MM.1S (cell line): ENCODE results near the gene HPS4.

ENCODE experiments used
- CTCF ChIP-seq: fragments of 300-600 bp; sonication (generic); IDR thresholded peaks from 2 replicates; pipeline ENCODE4 v1.5.1; 2016; ENCODE audit warnings: antibody characterized with exemption, low read length, mixed read lengths
- EZH2phosphoT487 ChIP-seq: fragments of 300-600 bp; sonication (generic); IDR thresholded peaks from 2 replicates; pipeline ENCODE4 v1.6.1; 2018; ENCODE audit warnings: antibody characterized with exemption, low read length

GRCh38 chr22:26522012-26522411, 38.4 kb upstream of the HPS4 start:
- no peak for TF ChIP-seq CTCF
- no peak for TF ChIP-seq EZH2phosphoT487
